Suppressor macrophage (primary cell): ENCODE results near the gene PXDC1.
A peak's percentile ranks its signal among the peaks of the same experiment; 100 is the strongest.
"Not testable (repeated sequence)": the region's sequence is repeated elsewhere in the genome, so short reads cannot be mapped to it uniquely, and the experiment has no call there.

Experiments used
- DNase-seq, 4 experiments: peaks; one replicate each; pipeline ENCODE4 v3.0.0-alpha.2; 2020 to 2022

The PXDC1 gene

DNA sequence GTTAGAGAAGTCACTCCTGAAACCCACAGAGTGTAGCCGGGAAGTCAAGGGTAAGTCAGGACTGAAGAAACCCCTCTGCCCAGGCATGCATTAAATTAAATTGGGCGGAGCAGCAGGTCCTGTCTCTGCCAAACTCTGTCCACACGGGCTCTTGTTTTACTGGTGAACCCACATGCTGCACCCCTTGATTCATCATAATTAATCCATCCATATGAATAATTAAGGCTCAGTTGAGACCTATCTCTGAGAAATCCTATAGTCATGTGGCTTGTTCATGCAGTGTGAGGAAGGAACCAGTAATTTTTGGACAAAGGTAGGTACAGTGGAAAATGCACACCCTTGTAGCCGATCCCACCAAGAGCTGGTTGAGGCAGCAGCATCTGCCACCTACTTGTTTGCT lies 43.0 kb downstream of the PXDC1 start:
- DNase-seq, result no peak

- DNase-seq, result no peak
These were observed 43.6 kb downstream of the PXDC1 start for GRCh38 chr6:3707751-3708412.

GRCh38 chr6:3707024-3707423 lies 44.5 kb downstream of the PXDC1 start:
- DNase-seq, result peak; percentile 60 to 85 (median 70)

DNA sequence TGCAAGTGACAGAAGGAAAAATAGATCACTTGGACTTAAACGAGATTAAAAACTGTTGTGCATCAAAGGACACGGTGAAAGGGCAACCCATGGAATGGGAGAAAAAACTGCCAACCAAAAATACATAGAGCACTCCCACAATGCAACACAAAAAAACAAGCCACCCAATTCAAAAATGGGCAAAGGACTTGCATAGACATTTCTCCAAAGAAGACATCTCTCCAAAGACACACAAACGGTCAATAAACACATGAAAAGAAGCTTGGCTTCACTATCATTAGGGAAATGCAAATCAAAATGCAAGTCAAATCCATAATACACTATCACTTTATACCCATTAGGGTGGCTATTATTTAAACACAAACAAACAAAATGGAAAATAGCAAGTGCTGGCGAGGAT lies 45.0 kb downstream of the PXDC1 start:
- no peak for DNase-seq

DNA sequence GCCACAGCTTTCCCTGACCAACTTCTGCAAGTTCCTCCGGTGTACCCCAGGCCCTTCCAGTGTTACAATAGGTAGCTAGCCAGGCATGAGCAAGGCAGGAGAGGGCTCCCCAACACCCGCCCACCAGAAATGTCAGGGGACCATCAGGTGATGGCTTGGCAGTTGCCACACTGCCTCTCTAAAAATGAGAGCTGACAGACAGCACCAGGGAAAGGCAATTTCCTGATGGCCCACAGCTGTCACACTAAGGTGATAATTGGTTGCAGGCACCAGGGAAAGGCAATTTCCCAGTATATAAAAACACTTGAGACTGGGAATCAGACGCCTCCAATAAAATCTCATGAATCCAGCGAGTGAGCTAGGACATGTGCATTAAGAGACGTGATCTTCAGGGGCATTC lies 49.9 kb downstream of the PXDC1 start:
- DNase-seq, result no peak

GRCh38 chr6:3699231-3699630 lies 52.3 kb downstream of the PXDC1 start:
- no peak for DNase-seq

DNA sequence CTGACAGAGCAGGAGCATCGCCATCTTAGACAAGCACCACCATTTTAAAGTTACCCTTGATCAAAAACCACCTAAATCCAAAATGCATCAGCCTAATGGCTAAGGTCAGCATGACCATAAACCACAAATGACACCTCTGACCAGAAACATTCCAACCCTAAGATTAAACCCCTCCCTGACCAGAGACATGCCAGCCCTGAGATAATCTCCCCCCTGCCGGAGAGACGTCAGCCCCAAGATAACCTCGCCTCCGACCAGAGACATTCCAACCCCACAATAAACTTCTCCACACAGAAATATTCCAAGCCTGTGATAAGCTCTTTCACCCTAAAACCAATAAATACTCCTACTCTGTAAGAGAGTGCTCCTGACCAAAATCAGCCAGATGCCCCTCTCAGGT lies 53.5 kb downstream of the PXDC1 start:
- no peak for DNase-seq

- DNase-seq, result no peak
These were observed 53.9 kb downstream of the PXDC1 start for GRCh38 chr6:3697609-3698008.

DNA sequence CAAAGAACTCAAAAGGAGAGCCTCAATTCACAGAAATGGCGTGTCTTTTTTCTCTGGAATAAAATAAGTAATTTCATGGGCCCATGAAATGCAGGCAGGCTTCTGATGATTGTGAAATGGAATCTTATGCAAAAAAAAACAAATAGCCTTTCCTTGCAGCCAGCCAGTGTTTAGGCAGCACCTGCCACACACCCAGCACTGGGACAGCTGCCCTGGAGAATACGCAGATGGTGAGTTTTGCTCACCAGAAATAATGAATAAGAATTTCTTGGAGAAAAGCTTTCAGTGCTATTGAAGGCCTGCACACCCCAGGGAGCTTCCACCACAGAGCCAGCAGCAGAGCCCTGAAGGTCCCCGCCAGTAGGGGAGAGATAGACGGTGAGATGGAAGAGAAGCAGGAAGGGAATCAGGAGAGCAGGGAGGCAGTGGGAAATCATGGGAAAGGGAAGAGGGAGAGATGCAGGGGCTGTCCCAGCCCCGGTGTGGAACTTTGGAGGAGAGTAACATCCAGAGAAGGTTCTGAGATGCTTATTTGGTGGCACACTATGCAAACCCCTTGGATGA lies 54.9 kb downstream of the PXDC1 start:
- DNase-seq, result no peak

GRCh38 chr6:3695065-3695817 lies 56.3 kb downstream of the PXDC1 start:
- no peak for DNase-seq

- no peak for DNase-seq
These were observed 57.7 kb downstream of the PXDC1 start for GRCh38 chr6:3693831-3694230.

GRCh38 chr6:3690506-3690905 lies 61.0 kb downstream of the PXDC1 start:
- DNase-seq, result no peak

DNA sequence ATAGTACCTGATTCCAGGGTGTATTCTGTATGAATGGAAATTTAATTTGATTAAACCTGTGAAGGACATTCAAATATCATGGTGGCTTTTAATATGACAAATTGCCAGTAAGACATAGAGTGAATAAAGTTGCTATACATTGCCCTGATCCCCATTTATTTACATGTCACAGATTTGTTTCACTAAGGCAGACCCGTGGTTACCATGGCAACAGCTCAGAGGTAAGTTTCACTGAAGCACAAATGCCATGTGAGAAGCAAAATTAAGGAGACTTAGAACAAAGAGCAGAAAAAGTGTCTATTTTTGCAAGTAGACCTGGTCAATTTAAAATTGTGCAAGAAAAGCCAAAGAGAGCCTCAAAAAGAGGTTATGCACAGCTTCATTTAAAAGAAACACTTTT lies 63.7 kb downstream of the PXDC1 start:
- DNase-seq, result no peak

- DNase-seq, result no peak
These were observed 68.2 kb downstream of the PXDC1 start for GRCh38 chr6:3683331-3683730.

- no peak for DNase-seq
These were observed 72.6 kb downstream of the PXDC1 start for GRCh38 chr6:3678946-3679345.

DNA sequence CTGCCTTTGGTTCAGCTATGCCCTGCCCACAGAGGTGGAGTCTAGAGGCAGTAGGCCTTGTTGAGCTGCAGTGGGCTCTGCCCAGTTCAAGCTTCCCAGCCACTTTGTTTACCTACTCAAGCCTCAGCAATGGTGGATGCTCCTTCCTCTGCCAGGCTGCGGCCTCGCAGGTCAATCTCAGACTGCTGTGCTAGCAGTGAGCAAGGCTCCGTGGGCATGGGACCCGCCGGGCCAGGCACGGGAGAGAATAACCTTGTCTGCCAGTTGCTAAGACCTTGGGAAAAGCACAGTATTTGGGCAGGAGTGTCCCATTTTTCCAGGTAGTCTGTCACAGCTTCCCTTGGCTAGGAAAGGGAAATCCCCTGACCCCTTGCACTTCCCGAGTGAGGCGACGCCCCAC lies 73.8 kb downstream of the PXDC1 start:
- not testable (repeated sequence) for DNase-seq

DNA sequence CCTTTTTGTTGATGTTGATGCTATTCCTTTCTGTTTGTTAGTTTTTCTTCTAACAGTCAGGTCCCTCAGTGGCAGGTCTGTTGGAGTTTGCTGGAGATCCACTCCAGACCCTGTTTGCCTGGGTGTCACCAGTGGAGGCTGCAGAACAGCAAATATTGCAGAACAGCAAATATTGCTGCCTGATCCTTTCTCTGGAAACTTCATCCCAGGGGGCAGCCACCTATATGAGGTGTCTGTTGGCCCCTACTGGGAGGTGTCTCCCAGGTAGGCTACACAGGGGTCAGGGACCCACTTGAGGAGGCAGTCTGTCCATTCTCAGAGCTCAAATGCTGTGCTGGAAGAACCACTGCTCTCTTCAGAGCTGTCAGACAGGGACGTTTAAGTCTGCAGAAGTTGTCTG lies 74.2 kb downstream of the PXDC1 start:
- not testable (repeated sequence) for DNase-seq
